Right lobe of liver (tissue), 4 donors: ENCODE results near the gene NFATC1.
"Not testable (repeated sequence)": the region's sequence is repeated elsewhere in the genome, so short reads cannot be mapped to it uniquely, and the experiment has no call there.

Source experiments
- POLR2A ChIP-seq: fragments of 450-650 bp; IDR thresholded peaks from one replicate; pipeline ENCODE4 v1.6.1; 2017; ENCODE audit warnings: antibody characterized with exemption, mild to moderate bottlenecking
- TF ChIP-seq, protein P1 (sequence below), 4 donors: fragments of 200-600 bp in 3 of 4; fragments of 450-650 bp in 1 of 4; IDR thresholded peaks; one replicate each; pipeline versions ENCODE4 v1.5.1 to v1.8.0; 2016 to 2022; ENCODE audit warnings: antibody characterized with exemption in 4 of 4, mild to moderate bottlenecking in 2 of 4
- donor health status: DM: no; HTN: no; CAD: no.
- donor health status: DM: no; HTN: no; CAD: no.
- donor health status: DM: no; HTN: yes; CAD: no.

- TF ChIP-seq, protein P1, sequence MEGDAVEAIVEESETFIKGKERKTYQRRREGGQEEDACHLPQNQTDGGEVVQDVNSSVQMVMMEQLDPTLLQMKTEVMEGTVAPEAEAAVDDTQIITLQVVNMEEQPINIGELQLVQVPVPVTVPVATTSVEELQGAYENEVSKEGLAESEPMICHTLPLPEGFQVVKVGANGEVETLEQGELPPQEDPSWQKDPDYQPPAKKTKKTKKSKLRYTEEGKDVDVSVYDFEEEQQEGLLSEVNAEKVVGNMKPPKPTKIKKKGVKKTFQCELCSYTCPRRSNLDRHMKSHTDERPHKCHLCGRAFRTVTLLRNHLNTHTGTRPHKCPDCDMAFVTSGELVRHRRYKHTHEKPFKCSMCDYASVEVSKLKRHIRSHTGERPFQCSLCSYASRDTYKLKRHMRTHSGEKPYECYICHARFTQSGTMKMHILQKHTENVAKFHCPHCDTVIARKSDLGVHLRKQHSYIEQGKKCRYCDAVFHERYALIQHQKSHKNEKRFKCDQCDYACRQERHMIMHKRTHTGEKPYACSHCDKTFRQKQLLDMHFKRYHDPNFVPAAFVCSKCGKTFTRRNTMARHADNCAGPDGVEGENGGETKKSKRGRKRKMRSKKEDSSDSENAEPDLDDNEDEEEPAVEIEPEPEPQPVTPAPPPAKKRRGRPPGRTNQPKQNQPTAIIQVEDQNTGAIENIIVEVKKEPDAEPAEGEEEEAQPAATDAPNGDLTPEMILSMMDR (IDR thresholded peaks at IDR 0.05): not testable (repeated sequence)
- not testable (repeated sequence) for TF ChIP-seq POLR2A
Observed at GRCh38 chr18:79483393-79483792, 87.7 kb downstream of the NFATC1 start.
